HG03439 (cell line): ENCODE results near the gene ZIK1.

Experiments used
- ATAC-seq: cut with Tn5 transposase; IDR thresholded peaks from one replicate; pipeline ENCODE4 v1.9.1; 2021; ENCODE audit warnings: mild to moderate bottlenecking, moderate library complexity; ENCODE audit not compliant: unreplicated experiment

ZIK1 gene

GRCh38 chr19:57606931-57607330 lies 23.0 kb downstream of the ZIK1 start:
- ATAC-seq = no peak

- no peak for ATAC-seq
Observed at GRCh38 chr19:57611113-57611512, 27.2 kb downstream of the ZIK1 start.

GRCh38 chr19:57613941-57614743 lies 30.2 kb downstream of the ZIK1 start, which contains the start of gene ZNF134:
TSS of gene ZNF134 (plus strand) at chr19:57614242. CDS start at chr19:57619469, 5,227 bp downstream.
- ATAC-seq = peak; percentile 93

- ATAC-seq = no peak
Observed at GRCh38 chr19:57615346-57615745, 31.4 kb downstream of the ZIK1 start.

DNA sequence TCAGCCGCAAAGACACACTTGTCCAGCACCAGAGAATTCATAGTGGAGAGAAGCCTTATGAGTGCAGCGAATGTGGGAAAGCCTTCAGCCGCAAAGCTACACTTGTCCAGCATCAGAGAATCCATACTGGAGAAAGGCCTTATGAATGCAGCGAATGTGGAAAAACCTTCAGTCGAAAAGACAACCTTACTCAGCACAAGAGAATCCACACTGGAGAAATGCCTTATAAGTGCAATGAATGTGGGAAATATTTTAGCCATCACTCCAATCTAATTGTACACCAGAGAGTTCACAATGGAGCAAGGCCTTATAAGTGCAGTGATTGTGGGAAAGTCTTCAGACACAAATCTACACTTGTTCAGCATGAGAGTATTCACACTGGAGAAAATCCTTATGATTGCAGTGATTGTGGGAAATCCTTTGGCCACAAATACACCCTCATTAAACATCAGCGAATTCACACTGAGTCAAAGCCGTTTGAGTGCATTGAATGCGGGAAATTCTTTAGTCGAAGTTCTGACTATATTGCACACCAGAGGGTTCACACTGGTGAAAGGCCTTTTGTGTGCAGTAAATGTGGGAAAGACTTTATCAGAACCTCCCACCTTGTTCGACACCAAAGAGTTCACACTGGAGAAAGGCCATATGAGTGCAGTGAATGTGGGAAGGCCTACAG lies 36.9 kb downstream of the ZIK1 start:
- ATAC-seq = no peak

DNA sequence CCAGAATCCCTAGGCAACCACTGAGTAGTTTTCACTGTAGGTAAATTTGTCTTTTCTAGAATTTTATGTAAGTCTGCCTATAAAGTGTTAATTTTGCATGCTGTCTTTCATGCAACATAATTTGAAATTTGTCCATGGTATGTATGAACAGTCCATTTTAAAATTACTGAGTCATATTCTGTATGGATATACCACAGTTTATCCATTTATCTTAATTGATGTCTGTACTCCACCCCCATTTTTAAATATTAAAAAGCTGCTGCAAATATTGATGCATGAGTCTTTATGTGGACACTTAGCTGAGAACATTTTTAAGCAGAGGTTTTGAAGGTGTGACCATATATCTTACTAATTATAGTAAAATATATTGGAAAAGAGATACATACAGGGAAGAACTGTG lies 39.1 kb downstream of the ZIK1 start:
- ATAC-seq = no peak

GRCh38 chr19:57632987-57633831 lies 49.3 kb downstream of the ZIK1 start, which contains the start of gene ZNF211:
TSS of gene ZNF211 (plus strand) at chr19:57633168. CDS start at chr19:57633347, 179 bp downstream.
- ATAC-seq = peak; percentile 92

DNA sequence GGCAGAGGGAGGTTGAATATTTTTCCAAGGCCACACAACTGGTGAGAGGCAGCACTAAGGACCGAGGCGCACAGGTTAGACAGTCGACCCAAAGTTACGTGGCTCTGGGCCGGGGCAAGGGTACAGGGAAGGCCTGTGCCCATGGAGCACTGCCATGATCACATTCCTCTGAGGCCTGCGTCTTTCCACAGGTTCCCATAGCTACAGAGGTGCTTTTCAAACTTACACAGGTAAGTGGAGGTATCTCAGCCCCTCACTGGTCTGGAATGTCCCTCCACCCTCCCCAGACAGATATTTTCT lies 49.8 kb downstream of the ZIK1 start:
- no peak for ATAC-seq

- ATAC-seq = no peak
Observed at GRCh38 chr19:57637379-57637778, 53.4 kb downstream of the ZIK1 start.

DNA sequence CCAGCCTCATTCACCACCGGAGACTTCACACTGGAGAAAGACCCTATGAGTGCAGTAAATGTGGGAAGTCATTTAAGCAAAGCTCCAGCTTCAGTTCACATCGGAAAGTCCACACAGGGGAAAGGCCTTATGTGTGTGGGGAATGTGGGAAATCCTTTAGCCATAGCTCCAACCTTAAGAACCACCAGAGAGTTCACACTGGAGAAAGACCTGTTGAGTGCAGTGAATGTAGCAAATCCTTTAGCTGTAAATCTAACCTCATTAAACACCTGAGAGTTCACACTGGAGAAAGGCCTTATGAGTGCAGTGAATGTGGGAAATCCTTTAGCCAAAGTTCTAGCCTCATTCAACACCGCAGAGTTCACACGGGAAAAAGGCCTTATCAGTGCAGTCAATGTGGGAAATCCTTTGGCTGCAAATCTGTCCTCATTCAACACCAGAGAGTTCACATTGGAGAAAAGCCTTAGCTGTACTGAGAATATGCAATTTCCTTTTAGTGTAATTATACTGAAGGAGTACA lies 57.8 kb downstream of the ZIK1 start:
- ATAC-seq = no peak

DNA sequence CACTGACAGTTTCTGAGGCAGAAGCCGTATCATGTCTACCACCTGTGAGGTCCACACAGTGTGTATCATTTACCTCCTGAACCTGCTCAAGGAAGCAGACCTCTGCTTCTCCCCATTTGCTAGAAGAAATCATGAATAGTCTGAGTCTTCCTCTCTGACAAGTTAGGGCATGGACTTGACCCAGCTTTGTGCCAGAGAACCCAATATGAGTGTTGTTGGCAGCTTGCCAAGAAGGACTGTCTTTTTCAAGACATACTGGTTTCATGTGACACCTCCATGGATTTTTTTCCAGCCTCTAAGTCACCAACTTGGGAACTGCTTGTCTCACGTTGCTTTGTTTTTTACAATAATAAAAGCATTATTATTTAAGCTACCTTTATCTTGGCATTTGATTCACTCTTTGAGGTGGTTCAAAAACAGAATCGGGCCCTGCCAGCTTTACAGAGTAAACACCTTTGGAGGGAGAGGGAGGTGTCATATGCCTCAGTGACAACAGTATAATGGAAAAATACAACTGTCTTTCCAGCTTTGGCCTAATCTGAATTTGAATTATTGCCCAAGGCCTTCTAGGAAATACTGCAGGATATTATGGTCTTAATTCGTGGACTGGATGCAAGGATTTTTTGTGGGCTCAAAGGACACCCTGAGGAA lies 58.6 kb downstream of the ZIK1 start:
- no peak for ATAC-seq
